Measurements from ENCODE around the gene SAT2.
A peak's percentile ranks its signal among the peaks of the same experiment; 100 is the strongest.
"Not testable (repeated sequence)": the region's sequence is repeated elsewhere in the genome, so short reads cannot be mapped to it uniquely, and the experiment has no call there.

The SAT2 gene

DNA sequence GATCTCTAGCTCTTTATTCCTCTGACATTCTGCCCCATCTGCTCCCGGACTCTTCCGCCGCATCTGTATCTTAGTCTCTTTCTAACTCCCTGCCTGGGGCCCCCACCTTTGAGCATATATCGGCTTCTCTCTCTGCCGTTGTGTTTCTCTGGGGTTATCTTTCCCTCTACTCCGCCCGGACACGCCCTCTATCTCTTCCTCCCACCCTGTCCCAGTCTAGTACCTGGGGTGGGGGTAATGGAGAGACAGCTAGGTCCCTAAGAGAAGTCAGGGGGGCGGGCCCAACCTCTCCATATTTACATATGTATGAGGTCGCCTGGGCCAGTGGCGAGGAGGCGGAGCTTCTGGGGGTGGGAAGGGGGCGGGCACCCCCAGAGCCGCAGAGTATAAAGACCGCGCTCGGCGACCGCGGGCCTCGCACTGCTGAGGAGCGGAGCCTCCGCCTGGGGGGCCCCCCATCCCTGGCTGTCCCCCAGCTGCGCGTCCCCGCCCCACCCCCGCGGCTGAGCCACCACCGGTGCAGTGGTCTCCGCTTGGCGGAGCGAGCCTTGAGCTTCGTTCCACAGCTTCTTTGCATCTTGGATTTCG is 23.0 kb upstream of the SAT2 start, which contains the start of gene ATP1B2:
Gene ATP1B2 (plus strand): TSS at position 418 of the 588 bp plus-strand sequence. CDS start 593 bp downstream, outside the sequence.
- Mint-ChIP-seq H3K4me3 (peak within 1 kb of the TSS; percentile 80), H3K4me1 (peaks cover 22% of the 10 kb centered on the region), H3K36me3 (no peaks in the 10 kb centered on the region), H3K27ac (no peak within 1 kb of the TSS), H3K9me3 (no peaks in the 10 kb centered on the region), H3K27me3 (peaks cover 25% of the 10 kb centered on the region)
- ATAC-seq (ENCODE audit: low read depth) (peak; percentile 78), DNase-seq (ENCODE audit: low spot score in 2 of 2) (peak; percentile 41 to 64)

DNA sequence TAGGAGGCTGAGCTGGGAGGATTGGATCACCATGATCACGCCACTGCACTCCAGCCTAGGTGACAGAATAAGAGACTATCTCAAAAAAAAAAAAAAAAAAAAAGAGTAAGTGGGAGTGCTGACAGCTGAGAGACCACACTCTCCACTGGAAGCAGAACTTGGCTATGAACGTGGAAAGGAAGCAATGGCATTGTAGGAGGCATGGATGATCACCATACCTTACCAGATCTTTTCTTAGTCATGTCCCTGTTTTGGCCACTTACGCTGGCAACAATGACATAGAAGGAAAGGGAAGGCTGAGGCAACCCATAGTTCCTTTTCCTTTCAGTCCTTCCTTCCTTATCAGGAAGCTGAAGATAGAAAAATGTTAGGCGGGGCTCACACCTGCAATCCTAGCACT is 19.4 kb upstream of the SAT2 start:
- Mint-ChIP-seq H3K9me3 (no peaks in the 10 kb centered on the region), H3K36me3 (no peaks in the 10 kb centered on the region), H3K27me3 (peaks cover 23% of the 10 kb centered on the region), H3K27ac (no peak overlapping the region), H3K4me1 (peaks cover 18% of the 10 kb centered on the region), H3K4me3 (no peak overlapping the region)
- no peak for ATAC-seq (ENCODE audit: low read depth)
- no peak for DNase-seq (ENCODE audit: low spot score in 2 of 2)

GRCh38 chr17:7646457-7646856 is 18.8 kb upstream of the SAT2 start:
- Mint-ChIP-seq H3K9me3 (no peaks in the 10 kb centered on the region), H3K27ac (no peak overlapping the region), H3K27me3 (peaks cover 23% of the 10 kb centered on the region), H3K4me3 (no peak overlapping the region), H3K36me3 (no peaks in the 10 kb centered on the region), H3K4me1 (peaks cover 18% of the 10 kb centered on the region)
- DNase-seq (ENCODE audit: low spot score in 2 of 2) (no peak), ATAC-seq (ENCODE audit: low read depth) (no peak)

- H3K36me3 Mint-ChIP-seq = no peaks in the 10 kb centered on the region
- H3K4me3 Mint-ChIP-seq = no peak overlapping the region
- ATAC-seq (ENCODE audit: low read depth) (peak; percentile 67), DNase-seq (ENCODE audit: low spot score in 2 of 2) (no peak)
- no peak overlapping the region for H3K27ac Mint-ChIP-seq
- peaks cover 10% of the 10 kb centered on the region for H3K27me3 Mint-ChIP-seq
- no peaks in the 10 kb centered on the region for H3K9me3 Mint-ChIP-seq
- peaks cover 4% of the 10 kb centered on the region for H3K4me1 Mint-ChIP-seq
Measured at GRCh38 chr17:7644775-7645174, 17.2 kb upstream of the SAT2 start.

DNA sequence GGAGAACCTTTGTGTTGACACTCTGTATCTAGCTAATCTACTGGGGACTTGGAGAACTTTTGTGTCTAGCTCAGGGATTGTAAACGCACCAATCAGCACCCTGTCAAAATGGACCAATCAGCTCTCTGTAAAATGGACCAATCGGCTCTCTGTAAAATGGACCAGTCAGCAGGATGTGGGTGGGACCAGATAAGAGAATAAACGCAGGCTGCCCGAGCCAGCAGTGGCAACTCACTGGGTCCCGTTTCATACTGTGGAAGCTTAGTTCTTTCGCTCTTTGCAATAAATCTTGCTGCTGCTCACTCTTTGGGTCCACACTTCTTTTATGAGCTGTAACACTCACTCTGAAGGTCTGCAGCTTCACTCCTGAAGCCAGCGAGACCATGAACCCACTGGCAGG is 14.0 kb upstream of the SAT2 start:
- H3K9me3 Mint-ChIP-seq; H3K4me1 Mint-ChIP-seq; DNase-seq (ENCODE audit: low spot score in 2 of 2); ATAC-seq (ENCODE audit: low read depth); H3K27me3 Mint-ChIP-seq; H3K36me3 Mint-ChIP-seq; H3K27ac Mint-ChIP-seq; H3K4me3 Mint-ChIP-seq: not testable (repeated sequence)

- ATAC-seq (ENCODE audit: low read depth) (no peak), DNase-seq (ENCODE audit: low spot score in 2 of 2) (no peak)
- no peaks in the 10 kb centered on the region for H3K9me3 Mint-ChIP-seq
- H3K4me3 Mint-ChIP-seq = no peak overlapping the region
- H3K4me1 Mint-ChIP-seq = peaks cover 4% of the 10 kb centered on the region
- H3K27me3 Mint-ChIP-seq = no peaks in the 10 kb centered on the region
- H3K27ac Mint-ChIP-seq = no peak overlapping the region
- H3K36me3 Mint-ChIP-seq = no peaks in the 10 kb centered on the region
Measured at GRCh38 chr17:7640783-7641182, 13.2 kb upstream of the SAT2 start.

- H3K27ac Mint-ChIP-seq = no peak overlapping the region
Measured at GRCh38 chr17:7636163-7636562, 8.5 kb upstream of the SAT2 start.

GRCh38 chr17:7634384-7634783 is 6.8 kb upstream of the SAT2 start:
- H3K27ac Mint-ChIP-seq = no peak overlapping the region
- no peaks in the 10 kb centered on the region for H3K9me3 Mint-ChIP-seq
- no peak for ATAC-seq (ENCODE audit: low read depth)
- no peaks in the 10 kb centered on the region for H3K4me1 Mint-ChIP-seq
- DNase-seq (ENCODE audit: low spot score in 2 of 2) = no peak
- peaks cover 1% of the 10 kb centered on the region for H3K27me3 Mint-ChIP-seq
- H3K4me3 Mint-ChIP-seq = no peak overlapping the region
- no peaks in the 10 kb centered on the region for H3K36me3 Mint-ChIP-seq

More at GRCh38 chr17:7636163-7636562, 8.5 kb upstream of the SAT2 start:
- no peaks in the 10 kb centered on the region for H3K36me3 Mint-ChIP-seq
- ATAC-seq (ENCODE audit: low read depth) (no peak), DNase-seq (ENCODE audit: low spot score in 2 of 2) (no peak)
- H3K4me3 Mint-ChIP-seq = no peak overlapping the region
- peaks cover 1% of the 10 kb centered on the region for H3K27me3 Mint-ChIP-seq
- no peaks in the 10 kb centered on the region for H3K4me1 Mint-ChIP-seq
- no peaks in the 10 kb centered on the region for H3K9me3 Mint-ChIP-seq

GRCh38 chr17:7633093-7633492 is 5.5 kb upstream of the SAT2 start:
- no peaks in the 10 kb centered on the region for H3K4me1 Mint-ChIP-seq
- DNase-seq (ENCODE audit: low spot score in 2 of 2) (no peak), ATAC-seq (ENCODE audit: low read depth) (no peak)
- H3K9me3 Mint-ChIP-seq = no peaks in the 10 kb centered on the region
- H3K27me3 Mint-ChIP-seq = peaks cover 1% of the 10 kb centered on the region
- H3K27ac Mint-ChIP-seq = no peak overlapping the region
- H3K36me3 Mint-ChIP-seq = no peaks in the 10 kb centered on the region
- no peak overlapping the region for H3K4me3 Mint-ChIP-seq

DNA sequence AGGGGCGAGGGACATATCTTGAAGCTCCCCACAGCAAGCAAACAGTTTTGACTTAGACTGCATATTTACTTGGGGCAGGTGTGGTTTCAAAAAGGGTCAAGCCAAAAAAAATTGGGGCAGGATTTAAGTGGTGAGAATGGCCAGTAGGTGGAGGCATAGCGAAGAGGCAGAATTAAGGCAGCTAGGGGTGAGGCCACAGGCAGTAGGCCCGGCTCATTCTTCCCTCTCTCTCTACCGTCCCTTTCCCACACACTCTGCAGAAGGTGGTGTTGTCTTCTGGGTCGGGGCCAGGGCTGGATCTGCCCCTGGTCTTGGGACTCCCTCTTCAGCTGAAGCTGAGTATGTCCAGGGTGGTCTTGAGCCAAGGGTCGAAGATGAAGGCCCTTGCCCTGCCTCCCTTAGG is 4.9 kb upstream of the SAT2 start:
- H3K9me3 Mint-ChIP-seq = no peaks in the 10 kb centered on the region
- H3K4me3 Mint-ChIP-seq = no peak overlapping the region
- H3K36me3 Mint-ChIP-seq = no peaks in the 10 kb centered on the region
- DNase-seq (ENCODE audit: low spot score in 2 of 2) (no peak), ATAC-seq (ENCODE audit: low read depth) (peak; percentile 43)
- H3K27ac Mint-ChIP-seq = no peak overlapping the region
- peaks cover 1% of the 10 kb centered on the region for H3K27me3 Mint-ChIP-seq
- H3K4me1 Mint-ChIP-seq = no peaks in the 10 kb centered on the region

DNA sequence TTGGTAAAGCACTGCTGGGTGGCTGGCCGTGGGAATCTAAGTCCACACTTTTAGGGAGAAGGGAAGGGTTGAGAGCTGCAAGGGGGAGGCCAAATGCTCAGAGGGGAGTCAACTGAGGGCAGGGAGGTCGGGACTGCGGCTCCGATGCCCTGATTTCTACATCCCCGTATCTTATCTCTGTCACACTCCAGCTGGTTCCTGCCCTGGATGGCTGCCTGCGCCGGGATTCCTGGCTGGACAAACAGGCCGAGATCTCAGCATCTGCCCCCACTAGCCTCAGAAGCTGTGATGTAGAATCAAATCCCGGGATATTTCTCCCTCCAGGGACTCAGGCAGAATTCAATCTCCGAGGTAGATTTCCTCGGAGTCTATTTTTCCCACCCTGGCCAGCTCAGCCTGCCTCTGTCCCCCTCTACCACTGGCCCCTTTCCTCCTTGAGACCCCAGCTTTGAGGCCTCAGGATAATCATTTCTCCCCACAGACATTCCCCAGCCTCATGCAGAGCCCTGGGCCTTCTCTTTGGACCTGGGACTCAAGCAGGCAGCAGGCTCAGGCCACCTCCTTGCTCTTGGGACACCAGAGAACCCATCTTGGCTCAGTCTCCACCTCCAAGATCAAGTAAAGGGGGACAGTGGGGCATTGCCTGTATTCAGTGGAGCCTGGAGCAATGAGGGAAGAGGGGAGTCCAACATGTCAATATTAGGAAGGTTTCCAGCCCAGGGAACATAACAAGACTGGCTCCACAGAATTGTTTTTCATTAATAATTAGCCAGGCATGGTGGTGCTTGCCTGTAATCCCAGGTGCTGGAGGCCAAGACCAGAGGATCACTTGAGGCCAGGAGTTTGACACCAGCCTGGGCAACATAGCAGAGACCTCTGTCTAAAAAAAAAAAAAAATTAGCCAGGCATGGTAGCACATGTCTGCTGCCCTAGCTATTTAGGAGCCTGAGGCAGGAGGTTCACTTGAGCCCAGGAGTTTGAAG is 4.1 kb upstream of the SAT2 start:
- H3K27ac Mint-ChIP-seq = no peak overlapping the region
- peaks cover 1% of the 10 kb centered on the region for H3K27me3 Mint-ChIP-seq
- DNase-seq (ENCODE audit: low spot score in 2 of 2) (no peak), ATAC-seq (ENCODE audit: low read depth) (no peak)
- H3K4me3 Mint-ChIP-seq = no peak overlapping the region
- peaks cover 6% of the 10 kb centered on the region for H3K4me1 Mint-ChIP-seq
- H3K36me3 Mint-ChIP-seq = no peaks in the 10 kb centered on the region
- H3K9me3 Mint-ChIP-seq = no peaks in the 10 kb centered on the region

- Mint-ChIP-seq H3K4me3 (no peak within 1 kb of the TSS), H3K27ac (no peak within 1 kb of the TSS)
- no peak for ATAC-seq (ENCODE audit: low read depth)
Measured at GRCh38 chr17:7629939-7630571, 2.4 kb upstream of the SAT2 start, which contains the start of gene SHBG. SHBG (plus strand) TSS chr17:7630135; CDS start chr17:7630173, 38 bp downstream.

GRCh38 chr17:7626956-7627249 is 718 bp downstream of the SAT2 start:
- Mint-ChIP-seq H3K9me3 (no peaks in the 10 kb centered on the region), H3K27ac (peak overlapping the region; percentile 79), H3K4me3 (peak overlapping the region; percentile 95), H3K4me1 (peaks cover 9% of the 10 kb centered on the region), H3K36me3 (peaks cover 5% of the 10 kb centered on the region), H3K27me3 (no peaks in the 10 kb centered on the region)
- ATAC-seq (ENCODE audit: low read depth) (no peak), DNase-seq (ENCODE audit: low spot score in 2 of 2) (no peak)

More at GRCh38 chr17:7629939-7630571, 2.4 kb upstream of the SAT2 start, which contains the start of gene SHBG:
- Mint-ChIP-seq H3K36me3 (peaks cover 5% of the 10 kb centered on the region), H3K4me1 (peaks cover 9% of the 10 kb centered on the region), H3K9me3 (no peaks in the 10 kb centered on the region), H3K27me3 (peaks cover 1% of the 10 kb centered on the region)
- no peak for DNase-seq (ENCODE audit: low spot score in 2 of 2)

DNA sequence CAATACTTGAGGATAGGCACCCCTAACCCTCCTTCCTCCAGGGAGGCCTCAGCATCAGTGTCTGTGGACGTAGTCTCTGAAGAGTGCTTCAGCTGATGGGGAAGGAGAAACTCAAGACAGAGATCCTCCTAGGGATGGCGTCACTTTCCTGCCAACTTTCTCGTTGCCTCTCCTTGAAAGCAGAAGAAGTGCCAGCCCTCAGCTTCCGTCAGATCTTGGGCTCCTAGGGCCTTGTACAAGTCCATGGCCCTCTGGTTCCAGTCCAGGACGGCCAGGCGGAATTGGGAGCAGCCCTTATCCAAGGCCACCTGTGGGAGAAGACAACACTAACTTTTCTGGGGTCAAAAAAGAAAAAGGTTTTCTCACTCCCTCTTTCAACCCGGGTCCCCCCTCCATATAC is 1.3 kb downstream of the SAT2 start:
- Mint-ChIP-seq H3K4me3 (peak overlapping the region; percentile 95), H3K27me3 (no peaks in the 10 kb centered on the region), H3K9me3 (no peaks in the 10 kb centered on the region), H3K36me3 (peaks cover 5% of the 10 kb centered on the region), H3K4me1 (peaks cover 9% of the 10 kb centered on the region), H3K27ac (no peak overlapping the region)
- DNase-seq (ENCODE audit: low spot score in 2 of 2) (no peak), ATAC-seq (ENCODE audit: low read depth) (no peak)

Measured in memory B cell (primary cell).